GM19239 (cell line): ENCODE data around the gene FNBP1.
"Not testable (repeated sequence)": the region's sequence is repeated elsewhere in the genome, so short reads cannot be mapped to it uniquely, and the experiment has no call there.

ENCODE experiments used
- DNase-seq: peaks from one replicate; pipeline ENCODE4 v3.0.0; 2011; ENCODE audit warnings: low spot score; ENCODE audit not compliant: insufficient read length
- FAIRE-seq: peaks from 2 replicates; lab custom pipeline; 2011; peaks lifted over from hg19 to GRCh38; lab: Jason Lieb, UNC

FNBP1 gene

DNA sequence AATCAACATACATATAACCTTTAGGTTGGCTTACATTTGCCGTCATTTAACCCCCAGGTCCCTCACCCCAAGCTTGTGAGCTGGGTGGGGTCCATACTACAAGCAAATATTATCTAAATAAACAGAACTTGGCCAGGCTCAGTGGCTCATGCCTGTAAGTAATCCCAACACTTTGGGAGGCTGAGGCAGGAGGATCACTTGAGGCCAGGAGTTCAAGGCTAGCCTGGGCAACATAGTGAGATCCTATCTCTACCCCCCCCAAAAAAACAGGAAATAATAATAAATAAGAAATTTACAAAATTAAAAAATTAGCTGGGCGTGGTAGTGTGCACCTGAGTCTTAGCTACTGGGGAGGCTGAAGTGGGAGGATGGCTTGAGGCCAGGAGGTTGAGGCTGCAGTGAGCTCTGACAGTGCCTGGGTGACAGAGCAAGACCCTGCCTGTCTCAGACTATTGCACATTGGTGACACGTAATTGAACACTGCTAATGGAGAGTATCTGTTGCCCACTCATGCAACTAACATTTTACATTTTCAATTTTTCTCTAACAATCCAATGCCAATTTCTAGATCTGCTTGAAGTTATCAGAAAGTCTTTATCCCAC, 18.9 kb downstream of the FNBP1 start:
- no peak for DNase-seq
- FAIRE-seq = no peak

DNA sequence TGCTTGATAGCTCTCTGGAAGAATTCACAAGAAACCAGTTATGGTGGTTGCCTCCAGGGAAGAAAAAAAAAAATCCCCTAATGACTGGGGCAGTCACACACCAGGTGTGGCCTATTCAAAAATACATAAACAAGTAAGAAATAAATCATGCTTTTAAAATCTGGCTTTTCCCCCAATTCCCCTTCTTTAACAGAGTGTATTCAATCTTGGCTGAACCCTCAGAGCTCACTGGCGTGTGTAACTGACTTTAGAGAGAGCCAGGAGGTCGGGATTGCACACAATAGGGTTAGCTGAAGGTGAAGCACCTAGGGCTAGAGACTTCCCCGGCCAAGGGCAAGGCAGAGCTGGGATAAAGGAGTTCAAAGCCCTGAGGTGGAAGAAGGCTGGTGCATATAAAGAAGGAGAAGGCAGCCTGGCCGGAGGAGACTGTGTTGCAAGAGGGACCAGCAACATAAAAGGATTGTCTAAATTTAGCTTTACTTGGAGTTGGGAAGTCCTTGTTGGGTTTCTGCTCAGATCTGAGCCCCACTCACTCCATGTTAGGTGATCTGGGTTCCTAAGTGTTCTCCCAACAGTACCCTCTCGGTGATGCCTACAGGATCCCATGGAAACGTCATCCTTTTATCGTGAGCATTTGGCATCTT, 19.7 kb downstream of the FNBP1 start:
- DNase-seq = no peak
- FAIRE-seq = peak; percentile 60

DNA sequence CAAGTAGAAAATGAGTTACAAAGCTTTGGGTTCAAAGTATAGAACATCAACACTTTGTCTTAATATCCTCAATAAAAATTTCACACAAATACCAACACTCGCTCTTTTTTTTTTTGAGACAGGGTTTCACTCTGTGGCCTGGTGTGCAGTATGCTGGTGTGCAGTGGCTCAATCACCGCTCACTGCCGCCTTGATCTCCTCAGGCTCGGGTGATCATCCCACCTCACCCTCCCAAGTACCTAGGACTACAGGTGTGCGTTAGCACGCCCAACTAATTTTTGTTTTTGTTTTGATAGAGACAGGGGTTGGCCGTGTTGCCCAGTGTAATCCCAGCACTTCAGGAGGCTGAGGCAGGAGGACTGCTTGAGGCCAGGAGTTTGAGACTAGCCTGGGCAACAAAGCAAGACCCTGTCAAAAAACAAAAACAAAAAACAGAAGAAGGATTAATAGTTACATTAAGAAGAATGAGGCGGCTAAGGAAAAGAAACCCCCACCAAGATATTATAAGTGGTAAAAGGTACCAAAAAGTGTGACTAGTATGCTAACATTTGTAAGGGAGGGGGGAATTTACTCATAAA, 20.3 kb downstream of the FNBP1 start:
- FAIRE-seq = no peak
- no peak for DNase-seq

DNA sequence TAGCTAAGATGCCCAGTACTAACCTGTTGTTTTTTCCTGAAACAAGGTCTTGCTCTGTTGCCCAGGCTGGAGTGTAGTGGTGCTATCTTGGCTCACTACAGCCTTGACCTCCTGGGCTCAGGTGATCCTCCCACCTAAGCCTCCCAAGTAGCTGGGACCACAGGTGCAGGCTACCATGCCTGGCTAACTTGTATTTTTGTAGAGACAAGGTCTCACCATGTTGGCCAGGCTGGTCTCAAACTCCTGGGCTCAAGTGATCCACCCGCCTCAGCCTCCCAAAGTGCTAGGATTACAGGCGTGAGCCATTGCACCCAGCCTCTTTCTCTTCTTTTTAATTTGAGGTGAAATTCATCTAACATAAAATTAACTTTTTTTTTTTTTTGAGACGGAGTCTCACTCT, 21.1 kb downstream of the FNBP1 start:
- DNase-seq, FAIRE-seq: not testable (repeated sequence)

DNA sequence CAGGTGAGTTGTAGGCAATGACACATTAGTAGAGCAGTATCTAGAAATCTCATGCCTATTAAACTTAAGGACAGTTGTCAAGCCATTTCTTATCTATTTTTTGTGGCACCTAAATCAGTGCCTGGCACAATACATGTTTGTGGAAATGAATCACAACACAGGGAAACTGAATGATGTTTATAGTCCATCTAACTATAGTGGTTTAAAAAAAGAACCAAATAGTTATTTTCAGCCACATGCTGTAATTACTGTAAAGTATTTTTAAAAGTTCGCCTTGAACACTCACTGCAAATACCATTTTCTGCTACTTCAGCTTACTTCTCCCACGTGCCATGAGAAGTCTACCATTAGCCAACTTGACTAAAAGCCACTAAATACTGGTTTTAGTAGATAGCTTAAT, 21.9 kb downstream of the FNBP1 start:
- FAIRE-seq = no peak

DNA sequence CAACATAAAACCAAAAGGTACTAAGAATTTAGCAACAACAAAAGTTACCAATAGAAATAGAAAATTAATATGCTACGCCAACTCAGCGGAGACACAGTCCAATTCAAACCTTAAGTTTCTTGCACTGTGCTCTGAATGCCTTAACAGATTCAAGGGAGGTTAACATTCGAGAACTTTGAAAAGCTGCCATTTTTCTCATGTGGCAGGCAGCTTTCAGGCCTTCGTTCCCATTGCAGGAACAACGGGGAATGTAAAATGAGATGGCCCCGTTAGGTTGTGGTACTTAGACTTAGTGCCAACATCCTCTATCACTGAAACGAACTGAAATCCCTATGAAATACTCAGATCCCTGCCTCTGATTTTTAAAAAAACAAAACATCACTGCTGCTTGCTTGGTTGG, 22.4 kb downstream of the FNBP1 start:
- DNase-seq (no peak), FAIRE-seq (peak; percentile 56)

More for the DNA sequence above, 21.9 kb downstream of the FNBP1 start:
- no peak for DNase-seq

DNA sequence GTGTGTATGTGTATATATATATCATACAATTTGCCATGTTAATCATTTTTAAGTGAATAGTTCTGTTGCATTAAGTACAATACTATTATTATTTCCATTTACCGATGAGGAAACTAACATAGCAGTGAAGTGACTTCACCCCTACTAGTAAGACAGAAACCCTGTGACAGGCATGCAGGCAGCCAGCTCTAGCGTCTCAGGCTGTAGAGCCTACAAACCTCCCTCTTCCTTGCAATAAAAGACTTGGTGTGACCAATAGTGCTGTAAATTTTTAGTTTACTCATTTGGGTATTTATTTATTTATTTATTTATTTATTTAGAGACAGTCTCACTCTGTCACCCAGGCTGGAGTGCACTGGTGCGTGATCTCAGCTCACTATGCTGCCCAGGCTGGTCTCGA, 24.7 kb downstream of the FNBP1 start:
- DNase-seq (no peak), FAIRE-seq (no peak)

DNA sequence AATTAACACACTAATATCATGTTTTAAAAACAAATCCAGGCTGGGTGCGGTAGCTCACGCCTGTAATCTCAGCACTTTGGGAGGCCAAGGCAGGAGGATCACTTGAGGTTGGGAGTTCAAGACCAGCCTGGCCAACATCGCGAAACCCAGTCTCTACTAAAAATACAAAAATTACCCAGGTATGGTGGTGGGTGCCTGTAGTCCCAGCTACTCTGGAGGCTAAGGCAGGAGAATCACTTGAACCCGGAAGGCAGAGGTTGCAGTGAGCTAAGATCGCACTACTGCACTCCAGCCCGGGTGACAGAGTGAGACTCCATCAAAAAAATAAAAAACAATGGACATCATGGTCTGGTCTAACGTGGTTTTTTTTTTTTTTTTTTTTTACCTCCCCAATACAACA, 25.5 kb downstream of the FNBP1 start:
- not testable (repeated sequence) for FAIRE-seq, DNase-seq

DNA sequence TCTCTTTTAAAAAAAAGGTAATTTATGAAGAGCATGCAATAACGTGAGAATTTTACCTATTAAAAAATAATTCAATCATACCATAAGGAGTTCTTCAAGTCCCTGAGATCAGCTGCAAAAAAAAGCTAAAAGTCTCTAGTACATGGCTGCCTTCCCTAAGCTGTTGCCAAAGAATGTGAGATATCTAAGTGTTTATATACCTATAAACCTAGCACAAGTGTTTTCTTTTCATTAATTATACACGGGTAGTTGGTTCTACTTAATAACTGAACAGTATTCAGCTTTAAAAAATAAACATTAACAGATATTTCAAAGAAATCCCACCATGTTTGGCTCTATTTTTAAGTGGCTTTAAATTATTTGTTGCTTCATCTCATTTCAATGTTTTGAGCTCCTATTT, 25.9 kb downstream of the FNBP1 start:
- DNase-seq = no peak
- FAIRE-seq = peak; percentile 18

DNA sequence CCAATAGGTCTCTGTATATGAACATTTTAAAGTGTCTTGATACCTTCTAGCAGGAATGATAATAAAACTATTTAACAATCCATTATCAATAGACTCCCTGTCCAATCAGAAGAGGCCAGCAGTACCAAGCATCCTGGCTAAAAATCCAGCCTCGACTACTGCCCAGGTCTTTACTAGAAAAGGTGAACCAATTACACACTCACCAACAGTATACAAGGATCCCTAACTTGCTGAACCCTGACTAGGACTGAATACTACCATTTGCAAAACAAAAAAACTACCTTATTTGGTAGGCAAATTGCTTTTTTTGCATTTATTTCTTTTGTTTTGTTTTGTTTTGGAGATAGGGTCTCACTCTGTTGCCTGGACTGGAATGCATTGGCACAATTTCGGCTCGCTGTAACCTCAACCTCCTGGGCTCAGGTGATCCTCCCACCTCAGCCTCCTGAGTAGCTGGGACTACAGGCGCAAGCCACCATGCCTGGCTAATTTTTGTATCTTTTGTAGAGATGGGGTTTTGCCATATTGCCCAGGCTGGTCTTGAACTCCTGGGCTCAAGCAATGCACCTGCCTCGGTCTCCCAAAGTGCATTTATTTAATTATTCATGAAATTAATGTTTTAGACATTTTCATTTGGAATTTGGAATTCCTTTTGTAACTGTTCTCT, 27.5 kb downstream of the FNBP1 start:
- FAIRE-seq (no peak), DNase-seq (no peak)

DNA sequence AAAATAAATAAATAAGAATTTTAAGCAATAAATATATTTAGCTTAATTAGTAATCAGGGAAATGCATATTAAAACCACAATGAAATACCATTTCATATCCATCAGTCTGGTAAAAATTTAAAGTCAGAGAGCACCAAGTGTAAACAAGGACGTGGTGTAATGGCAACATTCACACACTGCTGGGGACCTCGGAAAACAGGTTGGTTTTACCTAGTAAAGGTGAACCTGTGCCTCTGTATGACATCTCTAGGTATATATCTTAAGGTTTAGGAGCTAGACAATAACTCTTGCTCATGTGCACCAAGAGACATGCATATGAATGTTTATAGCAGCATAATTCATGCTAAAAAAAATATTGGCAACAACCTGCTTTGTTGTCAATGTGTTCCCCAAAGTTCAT, 29.7 kb downstream of the FNBP1 start:
- DNase-seq = no peak
- no peak for FAIRE-seq

DNA sequence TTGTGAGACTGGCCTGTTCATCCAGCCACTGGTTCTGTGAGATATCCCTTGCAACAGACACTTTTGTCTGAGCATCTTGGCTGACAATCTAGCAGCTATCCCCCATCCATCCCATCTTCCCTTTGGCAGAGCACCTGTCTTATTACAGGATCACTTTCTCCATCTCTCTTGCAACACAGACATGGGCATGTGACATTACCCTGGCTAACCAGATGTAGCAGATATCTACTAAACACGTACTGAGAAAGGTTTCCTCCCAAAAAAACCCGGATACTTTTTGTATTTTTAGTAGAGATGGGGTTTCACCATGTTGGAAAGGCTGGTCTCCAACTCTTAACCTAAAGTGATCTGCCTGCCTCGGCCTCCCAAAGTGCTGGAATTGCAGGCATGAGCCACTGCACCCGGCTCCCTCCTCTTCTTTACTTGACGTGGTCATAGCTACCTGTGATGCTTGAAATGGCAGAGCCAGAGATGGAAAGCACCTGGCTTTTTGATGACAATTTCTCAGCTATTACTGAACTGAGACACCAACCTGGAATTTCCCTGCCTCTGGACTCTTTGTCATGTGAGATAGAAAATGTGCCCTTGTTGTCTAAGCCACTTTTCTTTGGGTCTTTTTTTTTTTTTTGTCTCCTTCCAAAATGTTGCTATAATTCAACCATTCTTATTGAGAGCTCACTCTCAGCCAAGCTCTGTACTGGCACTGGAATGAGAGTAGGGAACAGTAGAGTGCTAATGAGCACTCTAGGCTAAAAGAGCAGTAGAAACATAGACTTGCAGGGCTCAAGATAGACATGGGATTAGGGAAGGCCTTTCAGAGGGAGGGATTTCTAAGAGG, 32.6 kb downstream of the FNBP1 start:
- peak; percentile 89 for FAIRE-seq

DNA sequence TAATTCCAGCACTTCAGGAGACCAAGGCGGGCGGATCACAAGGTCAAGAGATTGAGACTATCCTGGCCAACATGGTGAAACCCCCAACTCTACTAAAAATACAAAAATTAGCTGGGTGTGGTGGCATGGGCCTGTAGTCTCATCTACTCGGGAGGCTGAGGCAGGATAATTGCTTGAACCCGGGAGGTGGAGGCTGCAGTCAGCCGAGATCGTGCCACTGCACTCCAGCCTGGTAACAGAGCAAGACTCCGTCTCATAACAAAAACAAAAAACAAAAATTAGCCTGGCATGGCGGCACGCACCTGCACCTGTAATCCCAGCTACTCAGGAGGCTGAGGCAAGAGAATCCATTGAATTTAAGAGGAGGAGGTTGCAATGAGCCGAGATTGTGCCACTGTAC, 33.4 kb downstream of the FNBP1 start:
- FAIRE-seq, DNase-seq: not testable (repeated sequence)

More for the DNA sequence above, 32.6 kb downstream of the FNBP1 start:
- no peak for DNase-seq

DNA sequence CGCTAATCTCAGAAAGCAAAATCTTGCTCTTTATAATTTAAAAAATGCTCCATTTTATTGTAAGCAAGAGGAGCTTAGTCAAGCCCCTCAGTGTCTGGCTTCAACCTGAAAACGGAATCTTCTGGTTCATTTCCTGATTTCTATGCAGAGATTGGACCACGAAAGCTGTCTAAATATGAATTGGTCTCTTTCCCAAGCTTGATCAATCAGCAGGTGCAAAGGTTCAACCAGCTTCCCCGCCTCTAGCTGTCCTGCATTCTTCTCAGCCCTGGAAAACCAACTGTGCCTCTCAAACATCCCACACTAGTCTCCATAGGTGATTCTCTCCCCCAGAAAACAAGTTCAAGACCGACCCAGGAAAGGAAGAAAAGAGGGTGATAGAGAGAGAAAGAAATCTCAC, 34.5 kb downstream of the FNBP1 start:
- no peak for DNase-seq
- FAIRE-seq = peak; percentile 78

DNA sequence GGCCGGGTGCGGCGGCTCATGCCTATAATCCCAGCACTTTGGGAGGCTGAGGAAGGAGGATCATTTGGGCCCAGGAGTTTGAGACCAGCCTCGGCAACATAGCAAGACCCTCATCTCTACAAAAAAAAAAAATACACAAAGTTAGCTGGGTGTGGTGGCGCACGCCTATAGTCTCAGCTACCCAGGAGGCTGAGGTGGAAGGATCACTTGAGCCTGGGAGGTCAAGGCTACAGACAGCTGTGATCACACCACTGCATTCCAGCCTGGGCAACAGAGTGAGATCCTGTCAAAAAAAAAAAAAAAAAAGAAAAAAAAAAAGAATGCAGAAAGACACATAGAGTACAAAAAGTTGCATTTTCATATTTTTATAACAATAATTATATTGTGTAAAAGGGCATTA, 36.0 kb downstream of the FNBP1 start:
- not testable (repeated sequence) for DNase-seq, FAIRE-seq

DNA sequence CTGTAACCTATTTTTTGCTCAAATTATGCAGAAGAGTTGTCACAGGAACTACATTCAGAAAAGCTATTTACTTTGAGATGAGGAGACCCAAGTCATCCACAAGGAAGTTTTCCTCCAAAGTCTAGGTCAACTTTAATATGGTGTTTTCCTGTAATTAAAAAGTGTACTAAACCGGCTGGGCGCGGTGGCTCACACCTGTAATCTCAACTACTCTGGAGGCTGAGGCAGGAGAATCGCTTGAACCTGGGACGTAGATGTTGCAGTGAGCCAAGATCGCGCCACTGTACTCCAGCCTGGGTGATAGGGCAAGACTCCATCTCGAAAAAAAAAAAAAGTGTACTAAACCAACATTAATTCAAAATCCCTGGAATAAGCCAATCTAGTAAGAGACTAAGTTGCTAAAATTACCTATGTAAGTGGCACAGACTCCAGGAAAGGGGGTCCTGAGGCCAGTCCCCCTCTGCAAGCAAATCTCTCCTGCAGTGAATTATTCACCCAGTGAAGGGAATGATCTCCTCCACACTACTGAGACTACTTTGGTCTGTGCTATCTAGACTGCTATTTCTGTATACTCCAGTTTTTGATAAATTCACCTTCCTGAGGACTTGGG, 38.9 kb downstream of the FNBP1 start:
- no peak for DNase-seq
- no peak for FAIRE-seq

DNA sequence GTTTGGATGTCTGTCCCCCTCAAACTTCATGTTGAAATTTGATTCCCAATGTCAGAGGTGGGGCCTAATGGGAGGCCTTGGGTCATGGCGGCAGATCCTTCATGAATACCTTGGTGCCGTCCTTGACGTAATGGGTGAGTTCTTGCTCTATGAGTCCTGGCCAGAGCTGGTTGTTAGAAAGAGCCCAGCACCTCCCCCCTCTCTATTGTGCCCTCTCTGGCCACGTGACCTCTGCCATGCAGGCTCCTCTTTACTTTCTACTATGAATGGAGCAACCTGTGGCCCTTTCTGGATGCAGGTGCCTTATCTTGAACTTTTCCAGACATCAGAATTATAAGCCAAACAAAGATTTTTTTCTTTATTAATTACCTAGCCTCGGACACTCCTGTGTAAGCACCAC, 40.7 kb downstream of the FNBP1 start:
- no peak for DNase-seq
- FAIRE-seq = no peak

DNA sequence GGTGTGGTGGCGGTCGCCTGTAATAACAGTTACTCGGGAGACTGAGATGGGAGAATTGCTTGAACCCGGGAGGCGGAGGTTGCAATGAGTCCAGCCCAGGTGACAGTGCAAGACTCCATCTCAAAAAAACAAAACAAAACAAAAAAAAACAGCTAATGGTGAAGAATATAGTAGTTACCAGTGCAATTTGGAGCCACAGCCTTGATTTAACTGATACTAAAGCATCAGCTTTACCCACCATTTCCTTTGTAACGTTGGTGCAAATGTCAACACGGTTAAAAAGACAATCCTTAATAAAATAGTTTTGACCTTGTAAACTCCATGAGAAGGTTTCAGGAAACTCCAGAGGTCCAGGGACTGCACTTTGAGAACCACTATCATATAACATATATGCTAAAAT, 41.8 kb downstream of the FNBP1 start:
- FAIRE-seq = no peak
- DNase-seq = no peak

DNA sequence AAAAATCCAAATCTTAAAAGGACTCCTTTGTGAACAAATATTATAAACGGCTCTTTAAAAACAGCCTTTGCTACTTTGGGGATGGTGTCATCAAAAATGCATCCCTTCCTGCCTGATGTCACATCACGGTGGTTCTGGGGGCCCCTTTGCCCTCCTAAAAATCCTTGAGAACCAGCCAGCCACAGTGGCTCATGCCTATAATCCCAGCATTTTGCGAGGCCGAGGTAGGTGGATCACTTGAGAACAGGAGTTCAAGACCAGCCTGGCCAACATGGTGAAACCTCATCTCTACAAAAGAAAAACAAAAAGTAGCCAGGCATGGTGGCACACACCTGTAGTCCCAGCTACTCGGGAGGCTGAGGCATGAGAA, 43.9 kb downstream of the FNBP1 start:
- FAIRE-seq = no peak

More for the DNA sequence above, 43.9 kb downstream of the FNBP1 start:
- DNase-seq = no peak
